ENCODE results near the gene DEFB121. TPM values are rescaled to one million over a fixed set of nuclear protein-coding genes. Genes with fewer than 3 reads are reported as not detected.

Gene DEFB121
- total and polyA plus RNA-seq, 2 of the 8 experiments (the other 6 are each of a cell fraction or from before 2014, with no cell fraction given) = not detected

DNA sequence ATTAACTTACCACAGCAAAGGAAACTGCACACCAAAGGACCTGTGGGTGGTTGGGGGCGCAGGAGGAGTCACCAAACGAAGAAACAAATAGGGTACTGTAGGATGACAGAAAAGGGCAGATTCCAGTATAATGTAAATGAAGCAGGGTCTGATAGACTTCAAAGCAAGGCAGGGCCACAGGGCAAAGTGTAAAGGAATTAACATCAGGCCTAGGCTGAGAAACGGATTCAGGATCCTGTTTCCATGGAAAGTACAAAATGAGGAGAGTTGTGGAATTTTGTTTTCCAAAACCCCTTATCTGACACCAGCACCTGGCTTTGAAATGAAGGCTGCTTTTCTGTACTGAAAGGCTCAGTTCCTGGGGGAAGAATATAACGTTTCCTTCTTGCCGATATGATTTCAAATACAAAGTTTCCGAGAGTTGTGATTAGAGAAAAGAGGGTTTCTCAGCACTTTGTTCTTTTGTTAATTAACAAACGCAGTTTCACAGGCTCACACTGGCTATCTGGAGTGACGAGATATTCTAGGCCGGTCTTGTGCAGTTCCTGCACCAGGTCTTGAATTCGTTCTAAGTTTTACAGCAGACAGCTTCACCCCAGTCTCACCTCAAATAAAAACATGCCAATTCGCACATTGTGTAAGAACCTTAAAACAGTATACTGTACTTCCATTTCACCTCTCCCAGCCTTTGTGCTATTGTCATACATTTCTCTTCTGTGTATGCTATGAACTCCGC lies 40.2 kb upstream of the DEFB121 start:
- TF ChIP-seq EP300 (IDR thresholded peaks at IDR 0.05; ENCODE audit: borderline replicate concordance in 1 of 2, low read depth in 2 of 2, low read length in 2 of 2) (no peak), NRF1 (IDR thresholded peaks at IDR 0.05; ENCODE audit: low read depth, low read length) (no peak), CBX5 (IDR thresholded peaks at IDR 0.05; ENCODE audit: low read depth, low read length) (no peak)
- TF ChIP-seq, protein P1, sequence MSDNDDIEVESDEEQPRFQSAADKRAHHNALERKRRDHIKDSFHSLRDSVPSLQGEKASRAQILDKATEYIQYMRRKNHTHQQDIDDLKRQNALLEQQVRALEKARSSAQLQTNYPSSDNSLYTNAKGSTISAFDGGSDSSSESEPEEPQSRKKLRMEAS (IDR thresholded peaks at IDR 0.05) = no peak
- TF ChIP-seq, protein P2, sequence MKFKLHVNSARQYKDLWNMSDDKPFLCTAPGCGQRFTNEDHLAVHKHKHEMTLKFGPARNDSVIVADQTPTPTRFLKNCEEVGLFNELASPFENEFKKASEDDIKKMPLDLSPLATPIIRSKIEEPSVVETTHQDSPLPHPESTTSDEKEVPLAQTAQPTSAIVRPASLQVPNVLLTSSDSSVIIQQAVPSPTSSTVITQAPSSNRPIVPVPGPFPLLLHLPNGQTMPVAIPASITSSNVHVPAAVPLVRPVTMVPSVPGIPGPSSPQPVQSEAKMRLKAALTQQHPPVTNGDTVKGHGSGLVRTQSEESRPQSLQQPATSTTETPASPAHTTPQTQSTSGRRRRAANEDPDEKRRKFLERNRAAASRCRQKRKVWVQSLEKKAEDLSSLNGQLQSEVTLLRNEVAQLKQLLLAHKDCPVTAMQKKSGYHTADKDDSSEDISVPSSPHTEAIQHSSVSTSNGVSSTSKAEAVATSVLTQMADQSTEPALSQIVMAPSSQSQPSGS (IDR thresholded peaks at IDR 0.05; ENCODE audit: low read length) = no peak
- Histone ChIP-seq H3K27me3 (replicated peaks in 1 of 4; ENCODE audit: control insufficient read depth in 3 of 4, extremely low read depth in 1 of 4, insufficient read depth in 3 of 4, low read length in 3 of 4) (no peaks in the 10 kb centered on the region), H3K14ac (ENCODE audit: insufficient read length) (no peak overlapping the region), H2AFZ (ENCODE audit: low read length) (no peak overlapping the region), H2BK20ac (ENCODE audit: low read length) (no peak overlapping the region), H3K4me1 (replicated peaks in 1 of 4; ENCODE audit: control insufficient read depth in 3 of 4, insufficient read depth in 4 of 4, low read length in 3 of 4) (no peaks in the 10 kb centered on the region), H3K9ac (replicated peaks in 1 of 4; ENCODE audit: extremely low read depth in 1 of 4, low read depth in 3 of 4, low read length in 3 of 4) (no peak overlapping the region), H3K56ac (replicated peaks; ENCODE audit: insufficient read length, low read depth, low read length) (no peak overlapping the region), H3K36me3 (ENCODE audit: control insufficient read depth in 2 of 4, insufficient read depth in 4 of 4, low read length in 3 of 4) (no peaks in the 10 kb centered on the region), H3K23ac (ENCODE audit: insufficient read length) (no peak overlapping the region), H4K5ac (ENCODE audit: insufficient read length, low read depth, low read length) (no peak overlapping the region), H4K20me1 (replicated peaks in 1 of 2; ENCODE audit: control insufficient read depth in 1 of 2, insufficient read depth in 2 of 2, low read length in 2 of 2) (no peaks in the 10 kb centered on the region), H2BK5ac (ENCODE audit: low read depth, low read length) (no peak overlapping the region), H3K18ac (ENCODE audit: extremely low read depth, low read length) (no peak overlapping the region), H2AK5ac (ENCODE audit: low read depth, low read length) (no peak overlapping the region), H2BK15ac (ENCODE audit: low read length) (no peak overlapping the region), H4K91ac (replicated peaks; ENCODE audit: insufficient read length, low read length) (no peak overlapping the region), H3K23me2 (ENCODE audit: low read depth, low read length) (no peaks in the 10 kb centered on the region), H4K8ac (ENCODE audit: extremely low read depth, insufficient read depth, low read length) (no peak overlapping the region), H3K27ac (ENCODE audit: low read depth, low read length) (no peak overlapping the region), H2BK12ac (ENCODE audit: low read depth, low read length) (no peak overlapping the region), H3K79me2 (ENCODE audit: control insufficient read depth in 1 of 2, insufficient read depth in 2 of 2, low read length in 2 of 2) (no peaks in the 10 kb centered on the region), H3K4ac (replicated peaks; ENCODE audit: insufficient read length, low read depth, low read length) (no peak overlapping the region), H3K4me2 (ENCODE audit: insufficient read depth in 1 of 2, low read depth in 2 of 2, low read length in 2 of 2) (no peak overlapping the region), H3K79me1 (ENCODE audit: low read depth, low read length) (no peaks in the 10 kb centered on the region), H3K4me3 (ENCODE audit: extremely low read depth in 1 of 4, insufficient read depth in 2 of 4, low read depth in 3 of 4, low read length in 4 of 4) (no peak overlapping the region), H3K9me3 (ENCODE audit: insufficient read depth in 2 of 2, low read depth in 1 of 2, low read length in 1 of 2) (peaks cover 59 to 80% of the 10 kb centered on the region in 2 experiments), H2BK120ac (replicated peaks; ENCODE audit: low read depth, low read length) (no peak overlapping the region)
- CTCF ChIA-PET (ENCODE audit: partially characterized antibody) = no interaction called here
- FAIRE-seq (no peak), DNase-seq (ENCODE audit: low read depth in 1 of 2, low spot score in 2 of 2) (no peak)
- 77% methylated on average over 12 of the region's 12 CpGs; no CpG with 5 or more reads in 1 of the 2 experiments for WGBS, 2 experiments (ENCODE audit: extremely low coverage in 1 of 2, insufficient coverage in 1 of 2, insufficient read length in 1 of 2, insufficient replicate concordance in 2 of 2, low coverage in 1 of 2, low lambda C conversion rate in 2 of 2, missing lambda C conversion rate in 1 of 2)
- POLR2A ChIA-PET (ENCODE audit: partially characterized antibody) = no interaction called here
